Astrocyte (in vitro differentiated cells and primary cell): ENCODE results near the gene IL1RAP.

Source experiments
- CTCF ChIP-seq: IDR thresholded peaks from 2 replicates; pipeline ENCODE4 v1.5.1; 2011; ENCODE audit warnings: low read depth, mild to moderate bottlenecking, inconsistent platforms, low read length, moderate library complexity; ENCODE audit not compliant: insufficient read depth
- EZH2 ChIP-seq: IDR thresholded peaks from 2 replicates; pipeline ENCODE4 v1.6.1; 2012; ENCODE audit warnings: mild to moderate bottlenecking, low read length, inconsistent platforms; ENCODE audit not compliant: insufficient read depth

- TF ChIP-seq EZH2 (no peak), CTCF (no peak)
These were observed 74.7 kb downstream of the IL1RAP start for GRCh38 chr3:190588570-190588969.
